HFFc6 (cell line): ENCODE measurements around the gene ACSL5. TPM values are rescaled to one million over a fixed set of nuclear protein-coding genes. Genes with fewer than 3 reads are reported as not detected.
"Not testable (repeated sequence)": the region's sequence is repeated elsewhere in the genome, so short reads cannot be mapped to it uniquely, and the experiment has no call there.

ENCODE experiments used
- DNase-seq: peaks from one replicate; pipeline ENCODE4 v3.0.0-alpha.2; 2018
- H3K27ac Mint-ChIP-seq: 2 replicates; pipeline ENCODE4 v1.8.0; 2020; ENCODE audit warnings: mild to moderate bottlenecking, mixed read lengths
- H3K27me3 Mint-ChIP-seq: 2 replicates; pipeline ENCODE4 v1.8.0; 2021; ENCODE audit warnings: mild to moderate bottlenecking, moderate library complexity, mixed read lengths; ENCODE audit not compliant: insufficient read depth
- H3K36me3 Mint-ChIP-seq: 2 replicates; pipeline ENCODE4 v1.8.0; 2021; ENCODE audit warnings: low read depth, mixed read lengths
- H3K4me1 Mint-ChIP-seq: 2 replicates; pipeline ENCODE4 v1.8.0; 2020; ENCODE audit warnings: low read depth, mixed read lengths
- H3K4me3 Mint-ChIP-seq: 2 replicates; pipeline ENCODE4 v1.8.0; 2020; ENCODE audit warnings: mild to moderate bottlenecking, moderate library complexity, mixed read lengths
- H3K9me3 Mint-ChIP-seq: 2 replicates; pipeline ENCODE4 v1.8.0; 2020; ENCODE audit warnings: mild to moderate bottlenecking, mixed read lengths
- CTCF ChIP-seq: fragments of 200-600 bp; sonication (generic); IDR thresholded peaks from 2 replicates; pipeline ENCODE4 v1.5.0; 2021; ENCODE audit warnings: antibody characterized with exemption, mild to moderate bottlenecking
- total RNA-seq, 6 experiments: library from RNA; stranded (reverse); fragmentation: NEBNext Ultra II Directional; extraction: Animal tissue kit (Norgen Biotek cat#: 25700); gene quantifications; 2 replicates in 1 of 6; 3 replicates in 5 of 6; pipeline ENCODE4 v1.2.3, GENCODE V29; 2021

Gene ACSL5
- total RNA-seq, 6 experiments from 2014 or later = 0.59 to 5.5 (median 4.9) TPM

GRCh38 chr10:112379635-112380296, 5.8 kb downstream of the ACSL5 start:
- peak overlapping the region; percentile 71 for H3K27ac Mint-ChIP-seq
- peak; percentile 72 for DNase-seq
- no peaks in the 10 kb centered on the region for H3K36me3 Mint-ChIP-seq
- peaks cover 2% of the 10 kb centered on the region for H3K27me3 Mint-ChIP-seq
- peaks cover 86% of the 10 kb centered on the region for H3K4me1 Mint-ChIP-seq
- no peaks in the 10 kb centered on the region for H3K9me3 Mint-ChIP-seq
- H3K4me3 Mint-ChIP-seq = peak overlapping the region; percentile 63
- no peak for TF ChIP-seq CTCF

DNA sequence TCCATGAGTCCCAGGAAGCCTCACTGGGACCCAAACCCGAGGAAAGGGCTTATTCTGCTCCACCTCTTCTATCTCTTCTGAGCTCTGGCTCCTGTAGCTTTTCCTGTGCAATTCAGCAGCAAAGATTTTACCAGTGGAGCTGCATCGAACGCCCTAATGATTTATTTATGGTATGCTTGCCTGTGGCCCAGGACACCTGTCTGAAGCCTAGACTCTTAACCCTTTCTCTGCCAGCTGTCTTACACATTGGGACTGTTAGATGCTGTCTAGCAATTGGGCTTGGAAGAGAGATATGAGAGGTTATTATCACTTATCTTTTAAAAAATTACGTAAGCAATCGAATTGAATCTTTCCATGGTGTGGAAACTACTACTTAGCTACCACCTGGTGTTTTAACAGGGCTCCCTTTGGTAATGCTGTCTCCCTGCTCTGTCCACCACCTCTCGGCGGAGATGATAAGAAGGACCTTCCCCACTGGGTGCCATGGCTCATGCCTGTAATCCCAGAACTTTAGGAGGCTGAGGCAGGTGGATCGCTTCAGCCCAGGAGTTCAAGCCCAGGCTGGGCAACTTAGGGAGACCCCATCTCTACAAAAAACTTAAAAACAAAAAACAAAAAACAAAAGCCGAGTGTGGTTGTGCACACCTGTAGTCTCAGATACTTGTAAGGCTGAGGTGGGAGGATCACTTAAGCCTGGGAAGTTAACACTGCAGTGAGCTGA, 8.8 kb downstream of the ACSL5 start:
- no peak overlapping the region for H3K4me3 Mint-ChIP-seq
- H3K4me1 Mint-ChIP-seq = peaks cover 82% of the 10 kb centered on the region
- H3K27me3 Mint-ChIP-seq = peaks cover 2% of the 10 kb centered on the region
- no peaks in the 10 kb centered on the region for H3K9me3 Mint-ChIP-seq
- TF ChIP-seq CTCF = no peak
- no peak overlapping the region for H3K27ac Mint-ChIP-seq
- no peaks in the 10 kb centered on the region for H3K36me3 Mint-ChIP-seq
- no peak for DNase-seq

DNA sequence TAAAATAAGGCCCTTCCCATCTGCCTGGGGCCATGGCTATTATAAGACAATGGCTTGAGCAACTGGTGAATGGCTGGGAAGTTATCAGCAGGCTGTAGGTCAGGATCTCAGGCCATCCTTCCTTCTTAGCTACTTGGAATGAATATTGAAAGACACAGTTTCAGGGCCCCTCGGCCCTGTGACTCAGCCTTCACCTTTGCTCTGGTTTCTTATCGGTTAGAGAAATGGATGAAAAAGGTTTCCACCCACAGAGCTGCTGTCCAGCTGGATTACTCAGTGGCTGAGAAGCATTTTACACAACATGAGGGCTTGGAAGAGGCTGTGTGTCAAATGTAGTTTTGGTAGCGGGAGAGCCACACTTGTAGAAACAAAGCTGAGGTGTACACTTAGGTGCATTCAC, 9.4 kb downstream of the ACSL5 start:
- no peaks in the 10 kb centered on the region for H3K9me3 Mint-ChIP-seq
- no peak for TF ChIP-seq CTCF
- H3K4me3 Mint-ChIP-seq = peak overlapping the region; percentile 51
- peak; percentile 74 for DNase-seq
- peak overlapping the region; percentile 3 for H3K27ac Mint-ChIP-seq
- peaks cover 84% of the 10 kb centered on the region for H3K4me1 Mint-ChIP-seq
- peaks cover 2% of the 10 kb centered on the region for H3K27me3 Mint-ChIP-seq
- no peaks in the 10 kb centered on the region for H3K36me3 Mint-ChIP-seq

DNA sequence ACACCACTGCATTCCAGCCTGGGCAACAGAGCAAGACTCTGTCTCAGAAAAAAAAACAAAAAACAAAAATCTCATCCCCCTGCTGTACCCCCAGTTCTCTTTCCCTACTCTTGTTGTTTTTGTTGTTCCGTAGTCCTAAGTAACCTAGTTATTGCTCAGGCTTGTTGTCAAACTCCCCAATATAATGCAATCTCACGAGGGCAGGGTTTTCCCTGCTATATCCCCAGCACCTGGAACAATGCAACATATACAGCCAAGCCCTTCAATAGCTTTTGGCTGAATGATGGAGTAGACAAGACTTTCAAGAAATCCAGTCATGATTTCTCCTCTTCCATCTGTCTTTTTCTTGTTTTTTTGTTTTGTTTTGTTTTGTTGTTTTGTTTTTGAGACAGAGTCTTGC, 10.2 kb downstream of the ACSL5 start:
- H3K4me3 Mint-ChIP-seq = peak overlapping the region; percentile 5; the same call in 1 of the 2 replicates
- peaks cover 84% of the 10 kb centered on the region for H3K4me1 Mint-ChIP-seq
- no peak for DNase-seq
- no peaks in the 10 kb centered on the region for H3K9me3 Mint-ChIP-seq
- H3K27ac Mint-ChIP-seq = peak overlapping the region; percentile 7; the same call in 1 of the 2 replicates
- TF ChIP-seq CTCF = no peak
- no peaks in the 10 kb centered on the region for H3K36me3 Mint-ChIP-seq
- peaks cover 2% of the 10 kb centered on the region; the same call in 1 of the 2 replicates for H3K27me3 Mint-ChIP-seq

DNA sequence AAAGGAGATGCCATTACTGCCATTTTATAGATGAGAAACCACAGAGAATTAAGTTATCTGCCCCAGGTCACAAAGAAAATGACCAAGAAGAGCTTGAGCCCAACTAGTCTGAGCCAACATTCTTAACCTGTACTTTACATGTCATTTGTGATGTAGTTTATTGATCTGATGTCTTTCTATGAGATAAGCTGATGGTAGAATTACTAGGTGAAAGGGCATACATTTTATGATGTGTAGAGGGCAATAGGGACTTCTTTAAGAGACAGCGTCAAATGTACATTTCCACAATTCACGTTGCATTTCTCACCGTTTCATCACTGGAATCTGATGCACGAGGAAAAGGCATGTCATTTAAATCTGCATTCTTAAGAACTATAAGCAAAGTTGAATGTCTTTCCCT, 11.3 kb downstream of the ACSL5 start:
- no peaks in the 10 kb centered on the region for H3K9me3 Mint-ChIP-seq
- peaks cover under 1% of the 10 kb centered on the region; the same call in 1 of the 2 replicates for H3K27me3 Mint-ChIP-seq
- H3K4me1 Mint-ChIP-seq = peaks cover 84% of the 10 kb centered on the region
- H3K27ac Mint-ChIP-seq = no peak overlapping the region
- no peak for DNase-seq
- H3K4me3 Mint-ChIP-seq = no peak overlapping the region
- no peak for TF ChIP-seq CTCF
- no peaks in the 10 kb centered on the region for H3K36me3 Mint-ChIP-seq

DNA sequence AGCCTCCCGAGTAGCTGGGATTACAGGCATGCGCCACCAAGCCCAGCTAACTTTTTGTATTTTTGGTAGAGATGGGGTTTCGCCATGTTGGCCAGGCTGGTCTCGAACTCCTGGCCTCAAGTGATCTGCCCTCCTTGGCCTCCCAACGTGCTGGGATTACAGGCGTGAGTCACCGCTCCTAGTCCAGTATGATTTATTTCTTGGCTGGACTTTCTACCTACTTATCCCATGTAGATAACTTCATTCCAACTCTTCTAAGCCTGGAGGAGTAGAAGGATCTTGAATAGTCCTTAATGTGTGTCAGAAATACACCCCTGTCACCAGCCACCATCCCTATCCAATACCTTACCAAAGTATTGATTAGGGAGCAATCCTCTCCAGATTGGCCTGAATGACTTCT, 14.1 kb downstream of the ACSL5 start:
- not testable (repeated sequence) for H3K36me3 Mint-ChIP-seq, H3K27me3 Mint-ChIP-seq, DNase-seq, H3K4me3 Mint-ChIP-seq, H3K9me3 Mint-ChIP-seq
- Mint-ChIP-seq H3K27ac (peak overlapping the region; percentile 83; the same call in 1 of the 2 replicates), H3K4me1 (peaks cover 63% of the 10 kb centered on the region)
